Measurements from ENCODE around the gene CAMK2G.
"Not testable (repeated sequence)": the region's sequence is repeated elsewhere in the genome, so short reads cannot be mapped to it uniquely, and the experiment has no call there.

Gene CAMK2G

DNA sequence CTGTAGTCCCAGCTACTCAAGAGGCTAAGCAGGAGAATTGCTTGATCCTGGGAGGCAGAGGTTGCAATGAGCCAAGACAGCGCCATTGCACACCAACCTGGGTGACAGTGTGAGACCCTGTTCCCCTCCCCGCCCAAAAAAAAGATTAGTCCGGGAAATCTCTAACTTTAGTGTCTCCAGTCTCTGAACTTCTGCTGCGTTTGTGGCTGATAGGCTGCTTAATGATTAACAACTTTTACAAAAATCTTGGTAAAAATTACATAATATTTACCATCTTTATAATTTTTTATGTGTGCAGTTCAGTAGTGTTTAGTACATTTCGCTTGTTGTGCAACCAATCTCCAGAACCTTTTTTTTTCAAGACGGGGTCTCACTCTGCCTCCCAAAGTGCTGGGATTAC lies 26.9 kb upstream of the CAMK2G start:
- no peak for DNase-seq

DNA sequence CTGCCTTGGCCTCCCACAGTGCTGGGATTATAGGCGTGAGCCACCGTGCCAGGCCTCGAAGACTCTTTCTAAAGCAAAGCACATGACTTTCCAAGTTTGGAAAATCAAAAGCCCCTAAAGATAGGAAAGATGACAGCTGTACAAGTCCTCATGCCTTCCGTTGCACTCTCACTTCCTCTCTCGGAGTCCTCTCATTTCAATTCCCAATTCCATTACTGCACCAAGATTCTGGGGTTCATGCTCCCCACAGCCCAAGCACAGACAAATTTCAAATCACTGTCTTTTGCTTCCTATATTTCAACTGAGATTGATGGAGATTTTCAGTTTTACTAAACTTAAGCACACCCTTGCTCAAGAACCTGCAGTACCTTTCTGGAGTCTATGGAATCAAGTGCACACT lies 25.7 kb upstream of the CAMK2G start:
- no peak for DNase-seq

DNA sequence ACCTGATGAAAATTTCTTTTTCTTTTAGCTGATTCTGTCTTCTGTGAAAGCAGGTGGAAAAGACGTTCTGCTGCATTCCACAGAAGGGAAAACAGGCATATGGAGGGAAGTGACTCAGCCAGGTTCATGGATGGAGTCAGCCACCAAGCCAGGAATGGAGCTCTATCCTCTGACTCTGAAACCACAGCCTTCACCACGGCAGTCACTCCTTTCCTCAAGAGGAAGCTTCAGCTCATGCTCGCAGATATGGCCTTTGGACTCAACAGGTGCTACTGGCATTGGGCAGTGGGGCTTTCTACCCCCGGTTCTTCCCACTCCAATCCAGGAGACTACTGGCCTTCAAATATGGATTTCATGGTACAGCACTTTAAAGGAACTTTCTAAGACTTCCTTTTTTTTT lies 25.1 kb upstream of the CAMK2G start:
- DNase-seq = no peak

DNA sequence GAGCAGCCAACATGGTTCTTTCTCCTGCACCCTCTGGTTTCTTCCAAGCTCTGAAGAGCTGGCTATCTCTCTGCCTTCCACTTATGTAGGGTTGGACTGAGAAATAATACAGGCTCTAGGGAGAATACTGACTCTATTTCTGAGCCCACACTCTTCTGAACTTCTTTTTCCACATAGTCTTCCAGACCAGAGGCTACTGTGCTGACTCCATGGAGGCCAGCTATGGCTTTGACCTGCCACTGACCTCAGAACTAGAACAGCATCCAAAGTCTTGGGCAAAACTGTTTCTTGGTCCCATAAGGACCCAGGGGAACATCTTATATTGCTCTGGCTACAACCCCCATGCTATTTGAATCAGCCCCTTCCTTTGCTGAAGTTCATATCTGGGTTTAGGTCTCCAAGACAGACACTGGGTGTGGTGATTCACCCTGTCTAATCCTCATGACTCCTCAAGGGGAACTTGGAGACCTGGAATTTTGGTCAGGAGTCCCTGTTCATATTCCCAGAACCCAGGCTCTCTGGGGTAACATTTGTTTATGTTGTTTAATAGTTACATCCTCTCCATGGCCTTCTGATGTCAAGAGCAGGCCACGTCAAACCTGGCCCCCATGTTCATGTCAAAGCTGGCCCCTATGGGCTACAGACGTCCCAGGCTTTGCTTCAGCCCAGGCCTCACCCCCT lies 24.5 kb upstream of the CAMK2G start:
- DNase-seq = no peak

DNA sequence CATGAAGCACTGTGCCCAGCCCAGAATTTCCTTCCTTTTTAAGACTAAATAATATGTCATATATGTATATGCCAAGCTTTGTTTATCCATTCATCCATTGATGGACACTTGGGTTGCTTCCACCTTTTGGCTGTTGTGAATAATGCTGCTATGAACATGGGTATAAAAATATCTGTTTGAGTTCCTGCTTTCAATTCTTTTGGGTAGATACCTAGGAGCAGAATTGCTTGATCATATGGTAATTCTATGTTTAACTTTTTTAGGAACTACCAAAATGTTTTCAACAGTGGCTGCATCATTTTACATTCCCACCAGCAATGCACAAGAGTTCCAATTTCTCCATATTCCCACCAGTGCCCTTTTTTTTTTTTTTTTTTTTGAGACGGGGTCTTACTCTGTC lies 23.3 kb upstream of the CAMK2G start:
- DNase-seq = no peak

- DNase-seq = not testable (repeated sequence)
Observed at GRCh38 chr10:73895381-73895780, 21.0 kb upstream of the CAMK2G start.

- DNase-seq = no peak
Observed at GRCh38 chr10:73894245-73894971, 20.1 kb upstream of the CAMK2G start.

GRCh38 chr10:73893426-73893825 lies 19.1 kb upstream of the CAMK2G start:
- DNase-seq = no peak

GRCh38 chr10:73892310-73893030 lies 18.1 kb upstream of the CAMK2G start:
- no peak for DNase-seq

DNA sequence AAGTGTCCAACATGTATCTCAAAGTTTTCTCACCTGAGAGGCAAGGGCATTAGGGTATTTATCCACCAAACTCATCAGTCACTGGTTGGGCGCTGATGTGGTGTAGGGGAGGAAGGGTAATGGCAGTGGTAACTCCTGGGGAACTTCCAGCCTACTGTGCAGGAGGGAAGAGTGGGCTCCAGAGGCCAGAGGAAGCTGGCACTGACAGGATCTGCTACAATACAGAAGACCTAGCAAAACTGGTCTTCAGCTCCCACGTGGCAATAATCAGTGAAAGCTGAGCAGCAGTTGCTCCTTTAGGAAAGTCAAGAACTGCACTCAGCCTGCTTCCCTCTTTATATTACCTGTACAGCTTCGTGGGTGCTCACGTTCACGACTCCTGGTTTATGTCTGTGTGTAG lies 17.2 kb upstream of the CAMK2G start:
- DNase-seq = no peak

GRCh38 chr10:73890830-73891229 lies 16.5 kb upstream of the CAMK2G start:
- not testable (repeated sequence) for DNase-seq

- DNase-seq = no peak
Observed at GRCh38 chr10:73890261-73890660, 15.9 kb upstream of the CAMK2G start.

- DNase-seq = not testable (repeated sequence)
Observed at GRCh38 chr10:73889416-73889815, 15.1 kb upstream of the CAMK2G start.

DNA sequence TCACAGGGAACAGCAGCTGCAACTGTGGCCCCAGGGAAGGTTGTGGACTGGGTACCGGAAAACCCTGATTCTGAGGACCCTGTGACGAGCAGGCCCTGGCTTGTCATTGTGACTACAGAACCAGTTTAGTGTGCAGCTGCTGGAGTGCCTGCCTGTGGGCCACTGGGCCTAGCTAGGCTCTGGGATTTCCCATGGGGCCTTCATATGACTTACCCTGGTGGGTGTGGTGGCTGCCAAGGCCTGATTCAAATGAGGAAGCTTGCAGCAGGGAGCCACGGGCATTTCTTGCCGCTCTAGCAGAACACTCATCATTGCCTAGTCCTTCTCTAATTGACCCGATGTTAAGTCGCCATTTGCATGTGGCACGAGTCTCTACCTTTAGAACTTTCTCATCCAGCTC lies 14.7 kb upstream of the CAMK2G start:
- DNase-seq = peak; percentile 57

DNA sequence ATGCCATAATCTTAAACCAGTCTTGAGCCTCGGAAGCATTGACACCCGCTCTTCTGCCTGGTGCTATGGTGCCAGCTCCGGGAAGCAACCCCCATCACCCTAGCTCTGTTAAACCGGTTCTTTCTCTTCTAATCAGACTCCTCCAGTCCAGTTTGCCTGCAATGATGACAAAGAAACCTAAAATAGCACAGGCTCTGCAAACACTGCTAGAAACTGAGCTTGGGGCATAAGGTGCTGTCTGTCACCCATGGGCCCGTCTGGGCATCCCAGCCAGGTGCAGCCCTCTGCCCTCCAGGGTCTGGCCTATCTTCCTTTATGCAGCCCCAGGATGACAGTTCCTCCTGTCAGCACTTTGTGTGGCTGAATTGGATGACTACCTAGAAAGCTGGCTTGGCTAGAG lies 14.2 kb upstream of the CAMK2G start:
- DNase-seq = no peak

DNA sequence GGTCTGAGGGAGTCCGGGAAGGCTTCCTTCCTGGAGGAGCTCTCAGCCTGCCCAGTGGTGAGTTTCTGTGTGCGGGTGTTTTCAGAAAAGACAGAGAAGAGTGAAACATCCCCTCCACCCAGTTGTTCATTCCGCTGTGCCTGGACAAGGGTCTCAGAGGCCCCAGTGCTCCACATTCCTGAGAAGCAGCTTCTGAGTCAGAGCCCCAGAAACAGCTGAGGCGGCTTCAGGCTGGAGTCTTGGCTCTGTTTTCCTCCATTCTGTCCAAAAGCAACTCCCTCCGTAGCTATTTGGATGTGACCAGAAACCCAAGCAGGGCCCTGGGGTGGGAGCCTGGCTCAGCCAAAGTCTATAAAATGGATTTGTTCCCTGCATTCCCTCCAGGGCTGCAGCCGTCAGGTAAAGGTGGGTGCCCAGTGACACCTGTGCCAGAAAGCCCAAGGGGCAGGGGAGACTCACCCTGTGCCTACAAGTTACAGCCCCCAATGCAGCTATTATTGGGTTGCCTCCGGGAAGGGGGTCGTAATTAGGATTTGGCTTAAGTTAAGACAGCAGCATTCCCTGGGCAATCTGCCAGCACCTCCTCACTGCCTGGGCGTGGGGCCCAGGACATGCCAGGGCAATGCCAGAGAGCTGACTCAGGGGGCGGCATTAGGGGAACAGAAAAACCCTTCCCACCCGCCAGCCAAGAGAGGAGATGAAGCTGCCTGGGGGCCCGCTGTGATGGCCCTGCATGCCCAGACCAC lies 13.1 kb upstream of the CAMK2G start:
- DNase-seq = no peak

GRCh38 chr10:73886661-73887293 lies 12.4 kb upstream of the CAMK2G start:
- DNase-seq = no peak

- no peak for DNase-seq
Observed at GRCh38 chr10:73886085-73886529, 11.8 kb upstream of the CAMK2G start.

DNA sequence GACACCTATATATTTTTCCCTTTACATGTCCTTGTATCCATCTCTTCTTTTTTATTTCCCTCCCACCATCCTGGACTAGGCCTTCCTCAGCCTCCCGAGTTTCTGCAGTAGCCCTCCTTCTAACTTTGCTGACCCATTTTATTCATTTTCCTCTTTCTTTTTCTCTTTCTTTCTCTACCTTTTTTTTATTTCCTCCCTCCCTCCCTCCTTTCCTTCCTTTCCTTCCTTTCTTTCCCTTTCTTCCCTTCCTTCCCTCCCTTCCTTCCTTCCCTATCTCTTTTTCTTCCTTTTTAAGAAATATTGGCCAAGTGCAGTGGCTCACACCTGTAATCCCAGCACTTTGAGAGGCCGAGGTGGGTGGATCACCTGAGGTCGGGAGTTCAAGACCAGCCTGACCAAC lies 9.7 kb upstream of the CAMK2G start:
- DNase-seq = no peak

GRCh38 chr10:73881221-73881919 lies 7.0 kb upstream of the CAMK2G start:
- DNase-seq = no peak

- no peak for DNase-seq
Observed at GRCh38 chr10:73879296-73880173, 5.2 kb upstream of the CAMK2G start.

Measured in DMS79 (cell line).